Inflammatory macrophage (primary cell): ENCODE measurements around the gene MRPL41.
"Not testable (repeated sequence)": the region's sequence is repeated elsewhere in the genome, so short reads cannot be mapped to it uniquely, and the experiment has no call there.

ENCODE experiments used
- DNase-seq, 2 donors: peaks; one replicate each; pipeline ENCODE4 v3.0.0-alpha.2; 2020 to 2022

Gene MRPL41

DNA sequence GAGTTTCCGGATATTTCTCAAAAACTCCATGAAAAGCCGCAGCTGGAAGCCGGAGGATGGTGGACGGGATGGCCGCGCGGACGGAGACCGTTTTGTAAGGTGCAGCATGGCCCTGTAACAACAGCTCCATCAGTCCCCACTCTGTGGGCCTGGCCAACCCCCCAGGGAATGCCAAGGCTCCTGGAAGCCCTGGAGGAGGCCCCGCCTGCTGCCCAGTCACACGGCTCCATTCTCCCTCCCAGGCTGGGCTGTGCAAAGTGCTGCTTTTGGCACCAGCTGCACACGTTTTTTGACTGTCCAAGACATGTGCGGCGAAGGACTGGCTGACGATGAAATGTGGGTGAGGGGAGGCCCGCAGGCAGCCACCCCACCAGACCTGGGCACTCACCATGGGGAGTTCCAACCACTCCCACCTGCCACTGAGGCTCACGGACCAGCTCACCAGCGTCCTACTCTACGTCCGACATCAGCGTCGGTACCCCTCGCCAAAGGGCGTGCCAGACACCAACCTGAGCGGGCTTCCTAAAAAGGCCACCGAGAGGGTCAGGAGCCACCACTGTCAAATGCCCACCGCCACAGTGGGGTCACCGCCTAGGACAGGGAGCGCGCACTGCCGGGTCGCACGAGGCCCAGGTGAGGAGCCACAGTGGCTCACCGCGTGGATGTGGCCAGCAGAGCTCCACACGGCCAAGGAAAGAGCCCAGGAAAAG is 28.8 kb upstream of the MRPL41 start:
- DNase-seq: no peak

GRCh38 chr9:137524161-137524980 is 27.3 kb upstream of the MRPL41 start:
- DNase-seq: no peak

GRCh38 chr9:137524981-137525317 is 26.7 kb upstream of the MRPL41 start:
- no peak for DNase-seq

- DNase-seq: peak; percentile 26 to 65
These were observed 21.3 kb upstream of the MRPL41 start for GRCh38 chr9:137530331-137530730.

- no peak for DNase-seq
These were observed 20.4 kb upstream of the MRPL41 start for GRCh38 chr9:137531099-137531765.

- DNase-seq: not testable (repeated sequence)
These were observed 18.7 kb upstream of the MRPL41 start for GRCh38 chr9:137532891-137533468.

- DNase-seq: peak; percentile 62 to 67
These were observed 17.2 kb upstream of the MRPL41 start for GRCh38 chr9:137534256-137535119.

- DNase-seq: no peak
These were observed 16.6 kb upstream of the MRPL41 start for GRCh38 chr9:137535120-137535428.

GRCh38 chr9:137536594-137537131 is 15.0 kb upstream of the MRPL41 start:
- peak; percentile 11 to 47 for DNase-seq

DNA sequence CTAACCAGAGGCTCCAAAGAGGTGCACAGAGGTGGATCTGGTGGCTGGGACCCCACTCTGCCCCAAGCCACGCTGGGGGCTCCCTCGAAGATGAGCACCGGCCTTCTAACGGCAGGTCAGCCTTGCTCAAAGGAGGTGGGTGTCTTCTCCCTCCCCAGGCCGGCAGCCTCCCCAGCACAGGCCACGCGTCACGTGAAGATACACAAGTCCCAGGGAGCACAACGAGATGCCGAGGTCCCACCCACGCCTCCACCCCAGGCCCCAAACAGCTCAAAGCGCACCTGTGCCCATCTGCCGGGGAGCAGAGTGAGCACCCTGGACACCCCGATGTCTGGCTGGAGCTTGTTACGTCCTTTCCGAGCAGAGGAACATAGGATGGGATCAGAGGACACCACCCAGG is 13.6 kb upstream of the MRPL41 start:
- no peak for DNase-seq

- no peak for DNase-seq
These were observed 11.1 kb upstream of the MRPL41 start for GRCh38 chr9:137540536-137540935.

- DNase-seq: no peak
These were observed 9.2 kb upstream of the MRPL41 start for GRCh38 chr9:137542486-137542885.

DNA sequence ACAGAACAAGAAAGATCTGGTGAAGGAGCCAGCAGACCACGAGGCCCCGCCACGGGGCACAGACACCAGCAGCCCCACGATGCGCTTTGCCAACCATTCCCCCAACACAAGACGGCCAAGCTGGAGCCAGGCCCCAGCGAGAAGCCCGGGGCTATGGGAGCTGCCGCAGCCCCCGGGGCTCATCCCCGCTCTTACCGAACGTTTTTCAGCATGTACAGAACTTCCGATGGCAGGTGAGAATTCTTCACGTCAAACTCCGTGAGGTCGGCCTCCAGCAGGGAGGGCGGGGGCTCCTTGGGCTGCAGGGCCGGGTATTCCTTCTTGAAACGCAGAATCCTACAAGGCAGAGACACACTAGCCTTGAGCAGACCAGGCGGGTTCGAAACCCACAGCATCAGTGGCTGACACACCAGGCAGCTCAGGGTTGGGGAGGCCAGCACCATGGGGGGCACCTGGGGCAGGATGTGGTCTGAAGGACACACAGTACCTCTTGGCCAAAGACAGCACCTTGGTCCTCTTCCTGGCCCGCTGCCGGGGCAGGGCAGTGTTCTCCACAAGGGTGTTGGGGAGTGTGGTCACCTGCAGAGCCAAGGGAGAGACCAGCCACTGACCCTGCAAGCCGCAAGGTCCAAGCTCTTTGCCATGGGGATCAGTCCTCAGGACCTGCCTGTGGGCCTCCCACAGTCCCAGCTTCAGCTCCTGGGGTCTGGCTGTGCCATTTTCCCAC is 8.3 kb upstream of the MRPL41 start:
- DNase-seq: no peak

GRCh38 chr9:137544176-137544760 is 7.4 kb upstream of the MRPL41 start:
- peak; percentile 66 to 77 for DNase-seq

- DNase-seq: no peak
These were observed 6.6 kb upstream of the MRPL41 start for GRCh38 chr9:137545123-137545522.

DNA sequence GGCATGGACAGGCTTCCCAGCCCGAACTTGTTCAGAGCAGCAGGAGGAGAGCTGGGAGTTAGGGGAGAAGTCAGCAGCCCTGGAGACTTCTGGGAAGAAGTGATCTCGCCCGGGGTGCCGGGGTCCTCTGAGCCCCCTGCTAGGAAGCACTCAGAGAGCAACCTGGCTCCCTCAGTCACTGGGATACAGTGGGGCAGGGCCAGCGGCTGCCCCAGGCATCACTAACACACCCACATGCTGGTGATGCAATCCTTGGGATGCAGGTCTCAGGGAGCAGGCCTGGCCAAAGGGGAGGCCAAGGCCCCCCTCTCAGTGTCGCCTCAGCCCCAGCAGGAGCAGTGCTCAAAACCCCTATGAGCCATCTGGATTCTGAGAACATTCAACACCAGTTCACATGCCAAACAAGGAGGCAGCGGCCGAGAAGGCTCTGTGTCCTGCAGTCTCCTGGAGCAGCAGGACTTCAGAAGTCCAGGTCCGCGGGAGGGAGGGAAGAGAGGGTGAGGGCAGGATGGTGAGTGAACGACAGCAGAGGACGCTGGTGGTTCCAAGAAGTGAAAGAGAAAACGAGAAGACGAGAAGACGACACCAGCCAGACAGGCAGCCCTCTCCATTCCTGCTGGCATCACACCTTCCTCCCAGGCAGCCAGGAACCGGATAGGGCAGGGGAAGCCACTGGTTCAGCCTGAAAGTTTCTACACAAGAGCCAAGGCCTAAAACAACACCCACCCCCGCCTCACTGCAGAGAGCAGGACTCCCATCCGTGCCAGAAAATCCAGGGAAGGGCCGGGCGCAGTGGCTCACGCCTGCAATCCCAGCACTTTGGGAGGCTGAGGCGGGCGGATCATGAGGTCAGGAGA is 3.8 kb upstream of the MRPL41 start:
- DNase-seq: no peak

GRCh38 chr9:137550231-137550621 is 1.5 kb upstream of the MRPL41 start, which contains the start of gene PNPLA7:
Gene PNPLA7, minus strand, starts transcription at chr9:137550402. Its CDS starts 205 bp downstream, at chr9:137550197.
- DNase-seq: peak; percentile 82 to 86

- DNase-seq: not testable (repeated sequence)
These were observed 768 bp upstream of the MRPL41 start for GRCh38 chr9:137550958-137551263.

- DNase-seq: no peak
These were observed 516 bp downstream of the MRPL41 start for GRCh38 chr9:137552022-137552768.
